Thyroid gland (tissue), 4 donors: ENCODE measurements around the gene OSBP2.

ENCODE experiments used
- CTCF ChIP-seq, 6 experiments: fragments of 200-600 bp in 3 of 6; fragments of 450-650 bp in 3 of 6; sonication (generic) in 3 of 6; IDR thresholded peaks; one replicate each; pipeline ENCODE4 v1.5.1; 2016 to 2019; ENCODE audit warnings: antibody characterized with exemption in 6 of 6, mild to moderate bottlenecking in 2 of 6, inconsistent platforms in 1 of 6, moderate library complexity in 1 of 6
- POLR2A ChIP-seq, 2 donors: fragments of 450-650 bp; IDR thresholded peaks; one replicate each; pipeline ENCODE4 v1.6.1; 2017; ENCODE audit warnings: antibody characterized with exemption in 2 of 2, mild to moderate bottlenecking in 2 of 2, moderate library complexity in 1 of 2

DNA sequence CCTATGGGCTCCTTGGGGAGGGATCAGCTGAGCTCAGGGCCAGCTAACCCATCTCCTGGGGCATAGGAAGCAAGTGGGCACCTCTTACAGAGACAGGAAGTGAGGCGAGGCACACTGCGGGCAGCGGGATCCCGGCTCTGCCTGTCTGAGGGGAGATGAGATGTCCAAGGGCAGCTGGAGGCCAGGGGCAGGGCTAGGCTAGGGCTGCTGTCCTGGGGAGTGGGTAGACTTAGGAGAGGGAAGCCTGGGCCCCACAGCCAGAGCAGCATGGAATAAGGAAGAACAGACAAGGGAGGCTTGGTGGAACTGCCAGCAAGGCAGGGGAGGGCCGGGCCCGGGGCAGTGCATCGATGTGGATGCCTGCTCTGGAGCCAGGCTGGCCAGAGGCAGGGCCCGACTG, 197.6 kb downstream of the OSBP2 start:
- TF ChIP-seq CTCF (IDR thresholded peaks at IDR 0.05) (no peak), POLR2A (IDR thresholded peaks at IDR 0.05) (no peak)
